ENCODE results near the gene NUDT8. TPM values are rescaled to one million over a fixed set of nuclear protein-coding genes. Genes with fewer than 3 reads are reported as not detected.

The NUDT8 gene
- total RNA-seq, 6 experiments from 2014 or later: 12.7 to 31.4 (median 18.3) TPM

- no peaks in the 10 kb centered on the region for H3K36me3 ChIP-seq
- no peaks in the 10 kb centered on the region for H3K27me3 ChIP-seq
- no peak overlapping the region for H3K4me3 ChIP-seq
- no peak for DNase-seq
- no peak for TF ChIP-seq CTCF (IDR thresholded peaks at IDR 0.05)
- TF ChIP-seq POLR2A (IDR thresholded peaks at IDR 0.05): no peak
- WGBS (ENCODE audit: insufficient coverage, low coverage, low lambda C conversion rate, missing lambda C conversion rate): 80% methylated on average over 1 of the region's 1 CpG
- no peak overlapping the region for H3K27ac ChIP-seq
- H3K9me3 ChIP-seq: no peaks in the 10 kb centered on the region
- intact Hi-C loops (cut with DNase I): no loop called here
- no peak for ATAC-seq
- H3K4me1 ChIP-seq: no peaks in the 10 kb centered on the region
Measured at GRCh38 chr11:67588136-67588503, 41.6 kb downstream of the NUDT8 start.

- intact Hi-C loops (cut with DNase I): no loop called here
- Histone ChIP-seq H3K4me3 (no peak overlapping the region), H3K9me3 (no peaks in the 10 kb centered on the region), H3K27me3 (no peaks in the 10 kb centered on the region), H3K36me3 (no peaks in the 10 kb centered on the region), H3K4me1 (peaks cover 0 to 14% (median 0%) of the 10 kb centered on the region in 4 donors), H3K27ac (no peak overlapping the region)
- no peak for TF ChIP-seq CTCF (IDR thresholded peaks at IDR 0.05)
- TF ChIP-seq POLR2A (IDR thresholded peaks at IDR 0.05): no peak
- 59% methylated on average over 3 of the region's 5 CpGs for WGBS (ENCODE audit: insufficient coverage, low coverage, low lambda C conversion rate, missing lambda C conversion rate)
- no peak for DNase-seq
- no peak for ATAC-seq
Measured at GRCh38 chr11:67586568-67587250, 43.0 kb downstream of the NUDT8 start.

GRCh38 chr11:67585911-67586310, 43.8 kb downstream of the NUDT8 start:
- no peak for TF ChIP-seq POLR2A (IDR thresholded peaks at IDR 0.05)
- WGBS (ENCODE audit: insufficient coverage, low coverage, low lambda C conversion rate, missing lambda C conversion rate): 100% methylated on average over 1 of the region's 4 CpGs
- no peaks in the 10 kb centered on the region for H3K27me3 ChIP-seq
- no peak overlapping the region for H3K4me3 ChIP-seq
- DNase-seq: no peak
- H3K27ac ChIP-seq: no peak overlapping the region
- peaks cover 0 to 21% (median 0%) of the 10 kb centered on the region in 4 donors for H3K4me1 ChIP-seq
- intact Hi-C loops (cut with DNase I): no loop called here
- H3K36me3 ChIP-seq: no peaks in the 10 kb centered on the region
- no peaks in the 10 kb centered on the region for H3K9me3 ChIP-seq
- no peak for ATAC-seq

- H3K27ac ChIP-seq: peak overlapping the region in 1 of 3 donors; percentile 89
- intact Hi-C loops (cut with DNase I): no loop called here
Measured at GRCh38 chr11:67584881-67585873, 44.6 kb downstream of the NUDT8 start.

More at GRCh38 chr11:67584881-67585873, 44.6 kb downstream of the NUDT8 start:
- no peak for TF ChIP-seq POLR2A (IDR thresholded peaks at IDR 0.05)
- no peak for TF ChIP-seq CTCF (IDR thresholded peaks at IDR 0.05)
- ATAC-seq: no peak
- Histone ChIP-seq H3K27me3 (no peaks in the 10 kb centered on the region), H3K36me3 (no peaks in the 10 kb centered on the region), H3K9me3 (no peaks in the 10 kb centered on the region), H3K4me1 (peaks cover 0 to 28% (median 0%) of the 10 kb centered on the region in 4 donors), H3K4me3 (no peak overlapping the region)
- WGBS (ENCODE audit: insufficient coverage, low coverage, low lambda C conversion rate, missing lambda C conversion rate): 93% methylated on average over 11 of the region's 21 CpGs
- no peak for DNase-seq
